ENCODE measurements around the gene SDK1.
"Not testable (repeated sequence)": the region's sequence is repeated elsewhere in the genome, so short reads cannot be mapped to it uniquely, and the experiment has no call there.

The SDK1 gene

GRCh38 chr7:3578399-3578798, 277.3 kb downstream of the SDK1 start:
- DNase-seq (ENCODE audit: low read depth in 2 of 3, low spot score in 2 of 3) = no peak

- no peak for DNase-seq (ENCODE audit: low read depth in 2 of 3, low spot score in 2 of 3)
Measured at GRCh38 chr7:3579638-3580219, 278.7 kb downstream of the SDK1 start.

- not testable (repeated sequence) for DNase-seq (ENCODE audit: low read depth in 2 of 3, low spot score in 2 of 3)
Measured at GRCh38 chr7:3582145-3582544, 281.1 kb downstream of the SDK1 start.

- no peak for DNase-seq (ENCODE audit: low read depth in 2 of 3, low spot score in 2 of 3)
Measured at GRCh38 chr7:3585826-3586225, 284.8 kb downstream of the SDK1 start.

- DNase-seq (ENCODE audit: low read depth in 2 of 3, low spot score in 2 of 3) = no peak
Measured at GRCh38 chr7:3588341-3588740, 287.3 kb downstream of the SDK1 start.

GRCh38 chr7:3589752-3590151, 288.7 kb downstream of the SDK1 start:
- no peak for DNase-seq (ENCODE audit: low read depth in 2 of 3, low spot score in 2 of 3)

GRCh38 chr7:3591219-3591618, 290.2 kb downstream of the SDK1 start:
- no peak for DNase-seq (ENCODE audit: low read depth in 2 of 3, low spot score in 2 of 3)

GRCh38 chr7:3591944-3592343, 290.9 kb downstream of the SDK1 start:
- DNase-seq (ENCODE audit: low read depth in 2 of 3, low spot score in 2 of 3) = no peak

- no peak for DNase-seq (ENCODE audit: low read depth in 2 of 3, low spot score in 2 of 3)
Measured at GRCh38 chr7:3592401-3593134, 291.5 kb downstream of the SDK1 start.

- DNase-seq (ENCODE audit: low read depth in 2 of 3, low spot score in 2 of 3) = no peak
Measured at GRCh38 chr7:3594901-3595300, 293.8 kb downstream of the SDK1 start.

DNA sequence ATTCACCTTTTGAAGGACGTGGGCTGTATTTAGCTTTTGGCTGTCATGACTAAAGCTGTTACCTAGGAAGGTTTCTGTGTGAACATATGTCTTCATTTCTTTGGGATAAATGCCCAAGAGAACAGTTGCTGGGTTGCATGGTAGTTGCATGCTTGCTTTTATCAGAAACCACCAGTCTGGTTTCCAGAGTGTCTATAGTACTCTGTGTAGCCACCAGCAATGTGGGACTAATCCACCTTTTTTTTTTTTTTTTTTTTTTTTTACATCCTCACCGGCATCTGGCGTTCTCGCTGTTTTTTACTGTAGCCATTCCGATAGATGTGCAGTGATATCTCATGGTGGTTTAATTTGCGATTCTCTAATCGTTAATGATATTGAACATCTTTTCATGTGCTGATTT, 297.8 kb downstream of the SDK1 start:
- no peak for DNase-seq (ENCODE audit: low read depth in 2 of 3, low spot score in 2 of 3)

DNA sequence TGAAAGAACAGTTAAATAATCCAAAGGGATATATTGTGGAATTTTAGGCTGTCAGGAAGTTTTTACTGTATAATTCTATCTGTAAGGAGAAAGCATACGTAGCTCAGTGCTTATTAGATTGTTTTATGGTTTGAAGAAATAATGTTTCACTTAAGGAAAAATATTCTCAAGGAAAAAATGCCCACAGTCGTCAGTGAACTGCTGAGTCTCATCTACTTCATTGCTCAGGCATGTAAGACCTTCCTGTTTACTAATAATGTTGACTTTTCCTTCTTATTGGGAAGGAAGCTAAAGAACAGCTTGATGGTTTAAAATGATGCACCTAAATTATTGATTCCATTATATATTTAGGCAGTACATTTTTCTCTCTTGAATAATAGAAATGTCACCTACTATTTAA, 304.2 kb downstream of the SDK1 start:
- DNase-seq (ENCODE audit: low read depth in 2 of 3, low spot score in 2 of 3) = no peak

DNA sequence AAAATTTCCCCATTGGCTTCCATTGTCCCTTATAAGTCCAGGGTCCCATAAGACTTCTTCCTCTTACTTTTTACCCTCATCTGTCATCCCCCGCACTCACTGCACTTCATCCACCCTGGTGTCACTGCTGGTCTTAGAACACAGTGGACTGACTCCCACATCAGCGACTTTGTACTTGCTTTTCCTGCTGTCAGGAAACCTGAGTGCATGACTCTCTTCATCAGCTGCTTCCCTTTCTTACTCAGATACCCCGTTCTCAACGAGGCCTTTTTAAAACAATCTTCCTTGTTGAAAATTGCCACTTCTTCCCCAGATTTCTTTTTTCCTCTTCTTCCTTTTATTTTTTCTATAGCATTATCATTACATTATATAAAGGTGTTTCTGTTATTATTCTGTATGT, 305.4 kb downstream of the SDK1 start:
- no peak for DNase-seq (ENCODE audit: low read depth in 2 of 3, low spot score in 2 of 3)

DNA sequence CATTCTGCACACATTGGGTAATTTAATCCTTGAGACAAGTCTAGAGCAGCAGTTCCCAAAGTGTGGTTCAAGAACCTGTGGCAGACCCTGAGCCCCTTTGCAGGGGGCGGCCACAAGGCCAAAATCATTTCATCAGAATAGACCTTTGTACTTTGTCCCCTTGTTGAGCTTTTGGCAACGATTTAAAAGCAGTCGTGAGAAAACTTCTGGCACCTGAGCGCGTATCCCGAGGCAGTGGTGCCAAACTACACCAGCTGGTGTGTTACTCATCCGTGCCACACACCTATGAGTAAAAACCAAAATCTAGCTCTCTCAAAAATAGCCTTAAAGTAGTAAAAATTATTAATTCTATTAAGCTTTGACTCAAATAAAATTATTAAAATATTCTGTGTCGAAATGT, 306.8 kb downstream of the SDK1 start:
- DNase-seq (ENCODE audit: low read depth in 2 of 3, low spot score in 2 of 3) = no peak

DNA sequence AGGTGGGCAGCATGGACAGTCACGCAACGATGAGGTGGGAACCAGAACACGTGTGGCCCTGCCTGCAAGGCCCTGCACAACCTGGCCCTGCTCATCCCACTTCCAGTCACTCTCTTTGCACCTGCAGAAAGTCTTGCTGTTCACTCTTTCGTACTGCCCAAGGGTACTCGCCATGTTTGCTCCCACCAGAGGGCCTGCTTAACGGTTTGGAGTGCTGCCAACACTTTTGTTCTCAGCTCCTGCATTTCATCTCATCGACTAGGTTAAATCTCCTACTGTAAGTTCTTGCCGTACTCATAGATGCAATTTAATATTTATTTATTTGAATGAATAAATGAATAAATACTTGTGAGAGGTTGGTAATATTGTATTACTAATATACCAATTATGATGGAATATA, 315.3 kb downstream of the SDK1 start:
- DNase-seq (ENCODE audit: low read depth in 2 of 3, low spot score in 2 of 3) = no peak

GRCh38 chr7:3630081-3630480, 329.0 kb downstream of the SDK1 start:
- DNase-seq (ENCODE audit: low read depth in 2 of 3, low spot score in 2 of 3) = no peak

DNA sequence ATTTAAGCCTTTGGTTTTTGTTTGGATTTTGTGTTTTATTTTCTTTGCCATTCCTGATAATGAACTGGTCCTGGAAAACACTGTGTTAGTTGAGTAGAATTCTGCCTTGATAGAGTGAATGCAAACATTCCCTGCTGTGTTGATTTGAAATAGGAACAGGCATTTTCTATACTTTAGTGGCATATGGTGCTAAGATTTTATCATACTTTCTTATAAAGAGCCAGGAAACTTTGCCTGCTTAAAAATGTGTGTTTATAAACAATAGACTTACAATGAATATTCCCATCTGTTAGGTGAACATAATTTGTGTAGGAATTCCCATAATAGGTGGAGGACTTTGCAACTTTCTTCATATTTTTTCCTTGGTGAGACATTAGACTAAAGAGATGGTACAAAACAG, 333.3 kb downstream of the SDK1 start:
- no peak for DNase-seq (ENCODE audit: low read depth in 2 of 3, low spot score in 2 of 3)

- no peak for DNase-seq (ENCODE audit: low read depth in 2 of 3, low spot score in 2 of 3)
Measured at GRCh38 chr7:3636131-3636860, 335.2 kb downstream of the SDK1 start.

GRCh38 chr7:3639253-3639652, 338.2 kb downstream of the SDK1 start:
- no peak for DNase-seq (ENCODE audit: low read depth in 2 of 3, low spot score in 2 of 3)

DNA sequence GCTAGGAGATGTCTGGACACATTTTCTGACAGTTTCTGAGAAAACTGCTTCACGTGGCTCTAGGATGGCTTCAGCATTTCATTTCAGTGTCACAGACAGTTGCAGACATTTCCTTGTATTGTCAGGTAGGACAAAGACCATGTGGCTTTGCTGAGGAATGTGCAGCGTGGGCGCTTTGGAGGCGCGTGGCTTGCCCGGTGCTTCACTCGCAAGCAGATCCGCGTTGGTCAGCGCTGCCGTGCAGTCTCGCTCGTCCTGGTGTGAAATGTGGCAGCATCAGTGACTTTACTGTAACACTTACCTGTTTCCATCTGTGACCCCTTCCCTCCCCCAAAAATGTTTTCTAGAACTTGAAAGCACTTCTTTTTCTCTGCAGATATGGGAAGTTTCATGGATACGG, 340.5 kb downstream of the SDK1 start:
- no peak for DNase-seq (ENCODE audit: low read depth in 2 of 3, low spot score in 2 of 3)

GRCh38 chr7:3643091-3643490, 342.0 kb downstream of the SDK1 start:
- DNase-seq (ENCODE audit: low read depth in 2 of 3, low spot score in 2 of 3) = no peak

GRCh38 chr7:3648276-3648675, 347.2 kb downstream of the SDK1 start:
- no peak for DNase-seq (ENCODE audit: low read depth in 2 of 3, low spot score in 2 of 3)
